Measurements from ENCODE around the gene MSX1.

The MSX1 gene

GRCh38 chr4:4854649-4855295, 4.7 kb upstream of the MSX1 start:
- no peak for DNase-seq
- in situ Hi-C loops (cut with HindIII; ENCODE audit: low pct_ligation_motif_present, low pct_unique_long_range_greater_than_20kb, low sequenced_read_pairs), result no loop called here

DNA sequence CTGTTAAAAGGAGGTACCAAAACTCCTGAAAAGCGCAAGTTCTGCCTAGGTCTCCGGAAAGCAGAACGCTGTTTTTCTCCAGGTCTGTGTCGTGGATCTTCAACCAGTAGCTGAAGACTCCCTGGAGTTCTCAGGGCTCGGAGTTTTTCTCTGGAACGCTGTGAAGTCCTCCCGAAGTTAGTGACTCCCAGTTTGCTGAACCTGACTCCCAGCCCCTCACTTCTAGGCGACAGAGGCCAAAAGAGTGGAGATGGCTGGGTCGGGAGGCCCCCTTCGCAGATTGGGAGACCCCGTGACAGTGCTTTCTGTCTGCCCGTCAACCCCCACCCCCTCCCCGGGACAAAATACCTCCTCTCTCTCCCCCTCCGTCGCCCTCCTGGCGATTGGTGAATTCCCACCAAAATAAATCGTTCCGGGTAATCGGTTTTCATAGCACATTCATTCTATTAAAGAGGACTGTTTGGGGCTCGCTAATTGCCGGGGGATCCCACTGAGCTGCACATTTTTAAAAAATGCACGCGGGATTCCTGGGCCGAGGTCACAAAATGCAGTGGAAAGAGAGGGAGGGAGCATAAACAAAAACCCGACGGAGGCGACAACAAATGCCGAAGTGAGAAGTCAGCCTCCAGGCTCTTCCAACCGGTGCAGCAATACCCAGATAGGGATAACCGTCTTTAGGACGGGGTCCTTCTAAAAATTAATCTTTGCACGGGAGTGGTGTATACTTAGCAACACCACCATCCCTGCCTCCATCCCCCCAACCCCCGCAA, 4.0 kb upstream of the MSX1 start:
- DNase-seq, result no peak
- in situ Hi-C loops (cut with HindIII; ENCODE audit: low pct_ligation_motif_present, low pct_unique_long_range_greater_than_20kb, low sequenced_read_pairs), result no loop called here

DNA sequence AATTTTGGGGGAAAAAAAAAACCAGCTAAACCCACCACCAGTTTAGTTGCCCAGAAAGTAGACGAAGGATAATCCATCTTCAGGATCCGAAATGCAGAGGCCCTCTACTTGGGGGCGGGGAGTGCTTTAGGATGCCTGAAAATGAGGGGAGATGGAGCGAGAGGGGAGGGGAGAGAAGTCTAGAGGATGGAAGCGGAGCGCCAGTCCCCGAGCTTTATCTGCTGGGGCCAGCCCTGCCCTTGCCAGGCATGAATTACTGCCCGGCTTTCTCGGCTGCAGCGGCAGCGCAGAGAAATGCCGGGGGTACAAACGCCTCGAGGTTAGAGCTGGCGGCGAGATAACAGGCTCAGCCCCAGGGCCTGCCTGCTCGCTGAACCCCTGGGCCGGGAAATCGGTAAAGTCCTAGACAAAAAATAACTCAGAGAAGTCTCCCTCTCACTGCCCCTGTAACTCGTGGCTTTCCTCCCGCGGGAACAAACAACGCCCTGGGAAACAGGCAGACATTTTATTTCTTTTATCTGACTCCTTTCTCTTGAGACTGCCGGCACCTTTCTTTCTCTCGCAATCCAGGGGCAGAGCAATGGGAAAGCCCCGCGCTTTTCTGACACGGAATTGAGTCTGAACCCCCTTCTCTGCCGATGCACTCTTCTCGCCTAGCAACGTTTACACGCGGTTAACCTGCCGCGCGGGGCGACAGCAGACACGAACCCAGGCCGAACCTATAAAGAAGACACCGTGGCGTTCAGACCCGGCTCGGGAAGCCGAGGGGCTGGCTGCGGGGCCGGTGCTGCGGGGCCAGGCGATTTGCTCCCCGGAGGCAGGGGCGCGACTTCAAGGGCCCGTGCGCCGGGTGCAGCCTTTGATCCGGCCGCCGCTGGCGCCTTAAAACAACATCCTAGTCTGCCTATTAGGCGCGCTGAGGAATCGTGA, 3.1 kb upstream of the MSX1 start:
- in situ Hi-C loops (cut with HindIII; ENCODE audit: low pct_ligation_motif_present, low pct_unique_long_range_greater_than_20kb, low sequenced_read_pairs), result no loop called here
- DNase-seq, result peak; percentile 34

- in situ Hi-C loops (cut with HindIII; ENCODE audit: low pct_ligation_motif_present, low pct_unique_long_range_greater_than_20kb, low sequenced_read_pairs), result no loop called here
- DNase-seq, result no peak
These were observed 2.3 kb upstream of the MSX1 start for GRCh38 chr4:4857001-4857808.

- DNase-seq, result no peak
- in situ Hi-C loops (cut with HindIII; ENCODE audit: low pct_ligation_motif_present, low pct_unique_long_range_greater_than_20kb, low sequenced_read_pairs), result no loop called here
These were observed 1.5 kb upstream of the MSX1 start for GRCh38 chr4:4857809-4858508.

- in situ Hi-C loops (cut with HindIII; ENCODE audit: low pct_ligation_motif_present, low pct_unique_long_range_greater_than_20kb, low sequenced_read_pairs), result no loop called here
- no peak for DNase-seq
These were observed 739 bp upstream of the MSX1 start for GRCh38 chr4:4858527-4859324.

DNA sequence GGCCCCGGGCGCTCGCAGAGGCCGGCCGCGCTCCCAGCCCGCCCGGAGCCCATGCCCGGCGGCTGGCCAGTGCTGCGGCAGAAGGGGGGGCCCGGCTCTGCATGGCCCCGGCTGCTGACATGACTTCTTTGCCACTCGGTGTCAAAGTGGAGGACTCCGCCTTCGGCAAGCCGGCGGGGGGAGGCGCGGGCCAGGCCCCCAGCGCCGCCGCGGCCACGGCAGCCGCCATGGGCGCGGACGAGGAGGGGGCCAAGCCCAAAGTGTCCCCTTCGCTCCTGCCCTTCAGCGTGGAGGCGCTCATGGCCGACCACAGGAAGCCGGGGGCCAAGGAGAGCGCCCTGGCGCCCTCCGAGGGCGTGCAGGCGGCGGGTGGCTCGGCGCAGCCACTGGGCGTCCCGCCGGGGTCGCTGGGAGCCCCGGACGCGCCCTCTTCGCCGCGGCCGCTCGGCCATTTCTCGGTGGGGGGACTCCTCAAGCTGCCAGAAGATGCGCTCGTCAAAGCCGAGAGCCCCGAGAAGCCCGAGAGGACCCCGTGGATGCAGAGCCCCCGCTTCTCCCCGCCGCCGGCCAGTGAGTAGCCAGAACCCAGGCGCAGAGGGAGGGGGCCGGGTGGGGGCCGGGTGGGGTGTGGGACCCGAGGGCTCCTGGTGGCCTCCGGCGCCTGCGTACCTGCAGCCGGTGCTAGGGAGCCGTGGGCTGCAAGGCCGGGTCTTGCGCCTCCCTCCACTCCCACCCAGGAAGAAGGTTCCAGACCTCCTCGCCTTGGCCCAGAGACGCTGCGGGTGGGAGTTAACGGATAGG, 534 bp downstream of the MSX1 start:
- in situ Hi-C loops (cut with HindIII; ENCODE audit: low pct_ligation_motif_present, low pct_unique_long_range_greater_than_20kb, low sequenced_read_pairs), result no loop called here
- peak; percentile 30 for DNase-seq

DNA sequence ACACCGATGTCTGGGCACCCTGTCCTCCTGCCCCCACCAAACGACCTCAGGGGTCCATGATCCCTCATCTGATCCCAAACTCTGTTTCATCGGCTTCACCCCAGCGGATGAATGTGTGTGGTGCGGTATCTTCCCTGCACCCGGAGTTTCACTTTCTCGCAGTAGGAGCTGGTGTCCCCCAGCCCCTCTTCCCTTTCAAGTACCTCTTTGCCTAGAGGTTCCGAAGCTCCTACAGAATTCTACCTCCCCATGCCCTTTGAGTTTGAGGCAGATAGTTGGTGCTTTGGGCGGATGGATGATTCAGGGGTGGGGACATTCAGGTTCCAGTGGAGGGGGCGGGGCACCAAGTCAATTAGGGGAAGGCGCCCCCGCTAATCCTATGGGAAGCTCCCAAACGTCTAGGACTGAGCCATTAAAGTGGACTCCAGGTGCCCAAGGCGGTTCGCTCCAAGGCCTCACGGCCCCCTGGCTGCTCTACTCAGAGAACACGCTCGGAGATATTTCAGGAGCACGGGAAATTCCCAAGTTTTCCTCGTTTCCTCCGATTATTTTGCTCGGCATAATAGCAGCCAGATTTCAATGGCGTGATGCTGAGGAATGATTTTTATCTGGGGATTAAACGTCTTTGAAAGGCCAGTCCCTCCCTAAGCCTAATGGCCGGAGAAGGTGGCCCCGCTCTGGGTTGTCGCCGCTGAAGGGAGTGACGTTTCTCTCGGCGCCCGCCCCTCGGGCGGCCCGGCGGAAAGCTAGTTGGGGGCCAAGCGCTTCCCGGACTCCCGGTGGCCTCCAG, 1.3 kb downstream of the MSX1 start:
- in situ Hi-C loops (cut with HindIII; ENCODE audit: low pct_ligation_motif_present, low pct_unique_long_range_greater_than_20kb, low sequenced_read_pairs), result no loop called here
- peak; percentile 46 for DNase-seq

GRCh38 chr4:4861390-4862018, 2.0 kb downstream of the MSX1 start:
- in situ Hi-C loops (cut with HindIII; ENCODE audit: low pct_ligation_motif_present, low pct_unique_long_range_greater_than_20kb, low sequenced_read_pairs), result no loop called here
- no peak for DNase-seq

- DNase-seq, result no peak
- in situ Hi-C loops (cut with HindIII; ENCODE audit: low pct_ligation_motif_present, low pct_unique_long_range_greater_than_20kb, low sequenced_read_pairs), result no loop called here
These were observed 2.6 kb downstream of the MSX1 start for GRCh38 chr4:4862071-4862551.

- no peak for DNase-seq
These were observed 3.4 kb downstream of the MSX1 start for GRCh38 chr4:4862665-4863482.

DNA sequence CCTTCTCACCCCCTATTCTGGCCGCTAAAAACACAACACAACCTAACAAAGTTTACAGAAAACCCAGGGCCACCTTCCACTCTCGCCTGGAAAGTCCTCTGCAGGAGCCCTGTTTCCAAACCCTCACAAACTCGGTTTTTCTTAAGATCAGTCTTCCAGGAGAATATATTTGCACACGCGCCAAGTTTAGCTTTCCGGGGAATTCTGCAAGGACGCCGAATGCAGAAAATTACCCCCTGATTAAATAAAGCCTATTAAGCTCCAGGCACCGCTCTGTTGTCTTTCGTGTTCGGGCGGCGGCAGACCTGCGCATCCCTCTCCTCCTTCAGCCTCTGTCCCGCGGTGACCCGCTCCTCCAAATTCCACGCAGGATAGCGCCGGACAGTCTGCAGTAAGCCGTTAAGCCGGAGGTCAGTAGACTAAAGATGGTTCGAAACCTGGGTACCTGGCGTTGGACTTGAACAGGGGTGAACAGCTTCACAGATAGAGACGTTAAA, 5.0 kb downstream of the MSX1 start:
- DNase-seq, result no peak
- in situ Hi-C loops (cut with HindIII; ENCODE audit: low pct_ligation_motif_present, low pct_unique_long_range_greater_than_20kb, low sequenced_read_pairs), result no loop called here

More at GRCh38 chr4:4862665-4863482, 3.4 kb downstream of the MSX1 start:
- in situ Hi-C loops (cut with HindIII; ENCODE audit: low pct_ligation_motif_present, low pct_unique_long_range_greater_than_20kb, low sequenced_read_pairs), result no loop called here

DNA sequence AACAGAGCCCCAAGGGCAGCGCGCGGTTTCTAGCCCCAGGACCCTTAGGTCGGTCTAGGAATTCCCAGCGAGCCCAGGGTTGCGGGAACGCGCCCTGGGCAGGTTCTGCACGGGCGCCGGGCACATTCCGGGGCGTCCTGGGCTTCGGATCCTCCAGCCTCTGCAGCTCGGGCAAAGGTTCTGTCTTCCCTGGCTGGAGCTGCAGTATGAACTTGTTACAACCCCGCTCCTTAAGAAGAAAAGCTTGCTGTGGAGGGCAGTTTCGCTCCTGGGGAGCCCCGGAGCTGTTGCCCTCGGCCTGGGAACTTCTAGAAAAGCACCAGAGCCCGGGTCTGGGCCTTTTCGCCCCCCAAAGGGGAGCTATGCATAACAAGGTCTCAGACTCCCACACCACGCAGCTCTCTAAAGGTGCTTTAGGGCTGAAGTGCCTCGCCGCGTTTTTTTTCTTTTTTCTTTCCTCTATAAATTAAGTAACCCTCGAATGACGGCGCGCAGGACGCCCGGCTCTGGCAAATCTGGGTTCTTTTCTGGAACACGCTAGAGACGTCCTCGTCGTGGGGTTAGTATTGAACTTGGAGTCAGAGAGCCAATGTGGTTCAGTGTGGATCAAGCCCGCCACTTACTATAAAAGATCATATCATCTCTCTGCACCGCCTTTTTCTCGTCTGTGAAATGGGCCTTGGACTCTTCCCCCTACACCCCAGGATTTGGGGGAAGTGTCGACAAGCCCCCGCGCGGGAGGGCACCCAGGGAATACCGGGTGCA, 5.7 kb downstream of the MSX1 start:
- no peak for DNase-seq
- in situ Hi-C loops (cut with HindIII; ENCODE audit: low pct_ligation_motif_present, low pct_unique_long_range_greater_than_20kb, low sequenced_read_pairs), result no loop called here

- DNase-seq, result no peak
- in situ Hi-C loops (cut with HindIII; ENCODE audit: low pct_ligation_motif_present, low pct_unique_long_range_greater_than_20kb, low sequenced_read_pairs), result no loop called here
These were observed 6.2 kb downstream of the MSX1 start for GRCh38 chr4:4865705-4866123.
